Stimulated activated CD8-positive, alpha-beta memory T cell treated with anti-CD3 and anti-CD28 coated beads, Interleukin-15, amount 100 ng/mL, for 24 hours (primary cell): ENCODE results near the gene CLP1.

Experiments
- DNase-seq: peaks from one replicate; pipeline ENCODE4 v3.0.0-alpha.2; 2020; ENCODE audit warnings: low read depth

The CLP1 gene

DNA sequence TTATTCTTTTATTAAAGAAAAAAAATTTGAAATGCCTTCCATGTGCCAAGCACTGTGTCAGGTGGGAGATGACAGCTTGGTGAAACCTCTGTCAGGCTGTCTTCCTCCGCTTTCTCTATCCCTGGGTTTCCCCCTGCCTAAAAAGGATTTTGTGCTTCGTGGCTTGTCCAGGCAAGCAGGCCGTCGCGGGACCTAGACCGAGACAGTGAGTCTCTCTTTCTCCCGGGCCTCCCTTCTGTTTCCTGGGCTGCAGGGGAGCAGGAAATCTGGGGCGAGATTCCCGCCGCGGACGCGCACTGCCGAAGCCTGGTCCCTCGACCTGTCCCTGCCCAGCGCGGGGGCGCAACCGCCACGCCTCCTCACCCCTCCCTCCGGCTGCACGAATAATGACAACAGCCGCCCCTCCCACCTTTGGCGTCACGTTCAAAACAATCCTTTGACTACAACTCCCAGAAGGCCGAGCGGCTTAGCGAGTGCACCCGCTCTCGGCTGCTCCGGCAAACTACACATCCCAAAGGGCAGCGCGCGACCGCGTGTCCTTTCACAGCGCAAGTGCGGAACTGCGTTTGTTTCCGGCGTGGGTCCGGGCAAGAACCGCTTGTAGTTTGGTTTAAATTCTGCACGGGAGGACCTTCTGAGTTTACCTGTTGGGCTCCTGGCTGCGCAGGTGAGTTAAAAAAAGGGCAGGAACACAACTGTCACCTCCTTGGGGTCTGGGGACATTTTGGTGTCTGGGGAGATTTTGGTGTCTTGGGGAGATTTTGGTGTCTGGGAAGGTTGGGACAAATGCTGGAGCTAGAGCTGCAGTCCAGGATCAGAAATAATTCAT, at the start of gene CLP1:
CLP1 (plus strand) TSS at position 569 of the 829 bp plus-strand sequence. CDS start 1,715 bp downstream, outside the sequence.
- peak; percentile 93 for DNase-seq

- DNase-seq: no peak
Observed at GRCh38 chr11:57610170-57610569, 47.4 kb upstream of the CLP1 start.

GRCh38 chr11:57614234-57614772, 43.3 kb upstream of the CLP1 start:
- no peak for DNase-seq

- DNase-seq: no peak
Observed at GRCh38 chr11:57615308-57615707, 42.3 kb upstream of the CLP1 start.

- DNase-seq: no peak
Observed at GRCh38 chr11:57616595-57616994, 41.0 kb upstream of the CLP1 start.

- no peak for DNase-seq
Observed at GRCh38 chr11:57618438-57618837, 39.1 kb upstream of the CLP1 start.

GRCh38 chr11:57619331-57619730, 38.2 kb upstream of the CLP1 start:
- no peak for DNase-seq

GRCh38 chr11:57620467-57620866, 37.1 kb upstream of the CLP1 start:
- no peak for DNase-seq

- DNase-seq: no peak
Observed at GRCh38 chr11:57622263-57622662, 35.3 kb upstream of the CLP1 start.

GRCh38 chr11:57624864-57625263, 32.7 kb upstream of the CLP1 start:
- no peak for DNase-seq

GRCh38 chr11:57626895-57627294, 30.7 kb upstream of the CLP1 start:
- DNase-seq: no peak

DNA sequence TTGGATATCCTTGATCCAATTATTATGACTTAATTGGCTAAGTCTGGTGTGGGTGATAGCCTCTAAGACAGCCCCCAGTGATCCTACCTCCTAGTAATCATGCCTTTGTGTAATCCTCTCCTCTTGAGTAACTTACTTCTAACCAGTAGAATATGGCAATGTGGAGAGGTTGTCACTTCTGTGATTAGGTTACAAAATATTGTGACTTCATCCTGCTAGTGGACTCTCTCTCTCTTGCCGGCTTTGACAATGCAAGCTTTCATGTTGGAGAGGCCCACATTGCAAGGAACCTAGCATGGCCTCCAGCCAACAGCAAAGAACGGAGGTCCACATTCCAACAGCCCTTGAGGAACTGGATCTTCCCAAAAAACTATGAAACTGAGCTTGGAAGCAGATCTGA, 27.4 kb upstream of the CLP1 start:
- no peak for DNase-seq

DNA sequence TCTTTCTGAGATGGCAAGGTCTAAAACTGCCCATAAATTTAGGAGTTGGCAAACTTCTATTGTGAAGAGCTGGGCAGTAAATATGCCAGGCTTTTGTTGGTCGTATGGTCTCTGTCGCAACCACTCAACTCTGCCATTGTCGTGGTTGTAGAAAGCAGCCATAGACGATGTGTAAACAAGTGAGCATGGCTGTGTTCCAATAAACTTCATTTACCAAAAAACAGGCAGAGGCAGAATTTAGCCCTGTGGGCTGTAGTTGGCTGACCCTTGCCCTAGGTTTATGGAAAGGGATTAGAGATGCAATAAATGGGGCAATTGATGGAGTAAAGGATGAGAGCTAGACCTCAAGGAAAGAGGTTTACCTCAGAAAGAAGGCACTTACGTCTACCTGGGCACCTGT, 25.4 kb upstream of the CLP1 start:
- DNase-seq: no peak

- no peak for DNase-seq
Observed at GRCh38 chr11:57633394-57634070, 24.0 kb upstream of the CLP1 start.

DNA sequence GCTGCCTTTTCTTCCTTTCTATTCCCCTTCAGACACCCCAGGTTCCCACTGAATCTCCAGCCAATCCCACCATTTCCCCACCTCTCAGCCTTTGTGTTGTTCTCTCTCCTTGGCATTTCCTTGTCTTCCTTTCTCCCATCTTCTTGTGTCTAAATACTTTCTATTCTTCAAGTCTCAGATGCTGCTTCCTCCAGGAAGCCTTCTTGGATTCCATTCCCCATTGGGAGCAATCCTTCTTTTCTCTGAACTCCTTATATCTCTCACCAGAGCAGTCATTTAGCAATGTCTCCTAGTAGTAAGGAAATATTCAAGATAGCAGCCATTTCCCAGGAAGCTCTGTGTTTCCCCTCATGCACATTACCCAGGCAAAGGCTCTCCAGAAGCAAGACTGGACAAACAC, 23.3 kb upstream of the CLP1 start:
- no peak for DNase-seq

DNA sequence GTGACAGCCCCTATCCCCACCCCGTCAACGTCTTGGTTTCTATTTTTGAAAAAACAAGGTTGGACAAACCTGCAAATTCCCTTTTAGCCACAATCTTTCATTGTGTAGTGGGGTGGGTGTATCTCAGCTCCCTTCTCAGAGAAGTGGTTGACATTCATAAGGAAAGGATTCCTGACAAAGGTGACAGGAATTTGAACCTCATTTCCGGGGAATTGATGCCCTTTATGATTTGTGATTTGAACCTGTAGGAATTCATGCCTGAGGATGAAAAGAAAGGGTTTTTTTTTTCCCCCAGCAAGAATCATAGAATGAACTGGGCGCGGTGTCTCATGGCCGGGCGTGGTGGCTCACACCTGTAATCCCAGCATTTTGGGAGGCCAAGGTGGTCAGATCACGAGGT, 22.3 kb upstream of the CLP1 start:
- no peak for DNase-seq

- DNase-seq: no peak
Observed at GRCh38 chr11:57637626-57638004, 19.9 kb upstream of the CLP1 start.

GRCh38 chr11:57638005-57638781, 19.4 kb upstream of the CLP1 start:
- DNase-seq: no peak

DNA sequence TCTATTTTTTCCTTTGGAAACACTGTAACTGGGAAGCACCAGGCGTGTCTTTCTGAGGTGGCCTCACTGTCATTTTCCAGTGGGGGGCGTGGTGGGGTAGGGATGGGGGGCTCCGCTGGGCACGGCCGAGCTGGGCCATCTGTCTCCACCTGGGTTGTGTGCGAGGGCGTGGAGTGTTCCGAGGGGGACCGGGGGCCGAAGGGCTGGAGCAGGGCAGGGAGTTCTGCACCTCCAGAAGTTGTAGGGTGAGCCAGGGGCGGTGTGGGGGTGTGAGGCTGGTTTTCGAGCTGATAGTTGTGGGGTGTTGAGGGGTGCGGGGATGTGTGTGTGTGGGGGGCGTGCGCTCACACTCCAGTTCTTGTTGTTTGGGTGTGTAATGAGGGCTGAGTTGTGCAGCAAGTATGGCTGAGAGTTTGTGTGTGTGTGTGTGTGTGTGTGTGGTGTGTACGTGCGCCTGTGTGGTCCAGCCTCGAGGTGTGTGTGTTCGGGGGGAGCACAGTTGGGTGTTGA, 18.7 kb upstream of the CLP1 start:
- no peak for DNase-seq

GRCh38 chr11:57639321-57640067, 18.1 kb upstream of the CLP1 start:
- no peak for DNase-seq

DNA sequence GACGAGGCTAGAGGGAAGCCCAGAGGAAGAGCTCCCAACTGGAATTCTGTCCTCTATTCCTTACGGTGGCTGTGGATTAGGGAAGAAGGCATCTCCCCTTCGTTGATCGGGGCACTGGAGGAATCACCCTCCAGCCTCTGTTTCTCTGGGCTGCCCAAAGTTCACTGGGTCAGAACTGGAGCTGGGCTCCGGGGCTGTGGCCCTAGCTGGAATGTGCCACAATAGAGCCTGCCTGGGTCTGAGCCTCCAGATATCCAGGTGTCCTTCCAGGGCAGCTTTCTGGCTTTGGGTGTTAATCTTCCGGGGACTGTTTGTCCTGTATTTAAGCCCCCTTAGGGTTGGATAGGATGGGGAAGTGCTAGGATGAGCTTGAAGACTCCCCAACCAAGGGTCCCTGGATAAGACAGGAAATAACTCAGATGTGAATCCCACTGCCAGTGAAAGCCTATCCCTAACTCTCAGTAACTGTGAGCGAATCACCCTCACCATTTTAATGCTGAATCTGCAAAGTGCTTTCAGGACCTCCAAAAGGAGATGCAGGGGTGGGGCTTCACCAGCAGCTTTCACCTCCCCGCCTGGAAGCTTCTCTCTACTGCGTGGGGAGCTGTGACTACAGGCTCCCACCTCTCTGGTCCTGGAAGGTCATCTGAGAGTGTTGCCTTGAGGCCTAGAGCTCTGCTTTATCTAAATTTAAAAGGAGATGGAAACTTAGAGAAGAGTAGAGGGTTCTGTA, 17.3 kb upstream of the CLP1 start:
- DNase-seq: no peak
